ENCODE results near the gene TRUB2.
"Not testable (repeated sequence)": the region's sequence is repeated elsewhere in the genome, so short reads cannot be mapped to it uniquely, and the experiment has no call there.

TRUB2 gene

GRCh38 chr9:128298535-128299482 lies 23.4 kb downstream of the TRUB2 start:
- no peak for DNase-seq

GRCh38 chr9:128297221-128297773 lies 24.9 kb downstream of the TRUB2 start:
- DNase-seq = no peak

GRCh38 chr9:128296340-128297220 lies 25.7 kb downstream of the TRUB2 start:
- DNase-seq = no peak

- DNase-seq = no peak
Measured at GRCh38 chr9:128294142-128294541, 28.1 kb downstream of the TRUB2 start.

- no peak for DNase-seq
Measured at GRCh38 chr9:128293091-128293490, 29.2 kb downstream of the TRUB2 start.

- DNase-seq = no peak
Measured at GRCh38 chr9:128292009-128292408, 30.2 kb downstream of the TRUB2 start.

- DNase-seq = no peak
Measured at GRCh38 chr9:128288273-128289004, 33.8 kb downstream of the TRUB2 start.

- DNase-seq = peak; percentile 9
Measured at GRCh38 chr9:128286440-128286839, 35.8 kb downstream of the TRUB2 start.

- no peak for DNase-seq
Measured at GRCh38 chr9:128285033-128285784, 37.0 kb downstream of the TRUB2 start.

GRCh38 chr9:128282500-128282899 lies 39.7 kb downstream of the TRUB2 start:
- peak; percentile 48 for DNase-seq

GRCh38 chr9:128280084-128280622 lies 42.1 kb downstream of the TRUB2 start:
- no peak for DNase-seq

GRCh38 chr9:128279088-128280073 lies 42.9 kb downstream of the TRUB2 start:
- not testable (repeated sequence) for DNase-seq

- peak; percentile 31 for DNase-seq
Measured at GRCh38 chr9:128276574-128277270, 45.5 kb downstream of the TRUB2 start.

- peak; percentile 99 for DNase-seq
Measured at GRCh38 chr9:128276008-128276573, 46.2 kb downstream of the TRUB2 start, which contains the start of gene SWI5. Gene SWI5 (plus strand): TSS chr9:128276276.

GRCh38 chr9:128275198-128276007 lies 46.8 kb downstream of the TRUB2 start, which contains the start of gene GOLGA2:
Gene GOLGA2 (minus strand): TSS chr9:128276007. CDS start chr9:128275976, 31 bp downstream.
- DNase-seq = peak; percentile 71

- DNase-seq = no peak
Measured at GRCh38 chr9:128274245-128274644, 48.0 kb downstream of the TRUB2 start.

GRCh38 chr9:128271512-128271911 lies 50.7 kb downstream of the TRUB2 start:
- DNase-seq = no peak

- DNase-seq = no peak
Measured at GRCh38 chr9:128271112-128271511, 51.1 kb downstream of the TRUB2 start.
